SU-DHL-6 (cell line): ENCODE results near the gene CLSTN2.

ENCODE experiments used
- CTCF ChIP-seq: fragments of 200-600 bp; sonication (generic); IDR thresholded peaks from one replicate; pipeline ENCODE4 v1.5.1; 2017; ENCODE audit warnings: antibody characterized with exemption, mild to moderate bottlenecking, low read length, moderate library complexity; ENCODE audit not compliant: insufficient read depth, poor library complexity, severe bottlenecking
- EZH2phosphoT487 ChIP-seq: fragments of 200-600 bp; sonication (generic), shearing (Covaris generic); conservative IDR thresholded peaks from 2 replicates; pipeline ENCODE4 v1.6.1; 2018; ENCODE audit warnings: mild to moderate bottlenecking, antibody characterized with exemption, low read length, moderate library complexity, mixed read lengths

GRCh38 chr3:139928708-139929505 is 6.1 kb upstream of the CLSTN2 start:
- TF ChIP-seq CTCF (no peak), EZH2phosphoT487 (no peak)
